PC-9 (cell line): ENCODE measurements around the gene HEBP1. TPM values are rescaled to one million over a fixed set of nuclear protein-coding genes. Genes with fewer than 3 reads are reported as not detected.

Experiments used
- BruUV-seq: library from RNA; stranded (reverse); fragments of 400-500 nt; replicated peaks from 2 replicates; lab custom pipeline; 2021; lab: Mats Ljungman, UMichigan
- CTCF ChIA-PET: fragments of 300-600 bp; sonication (Branson Sonifier 250); formaldehyde crosslinking; loops from one replicate; lab custom pipeline; 2022; ENCODE audit warnings: antibody characterized with exemption; lab: Charles Lee
- POLR2A ChIA-PET: fragments of 300-600 bp; sonication (Branson Sonifier 250); formaldehyde crosslinking; loops from one replicate; lab custom pipeline; 2022; ENCODE audit warnings: antibody characterized with exemption; ENCODE audit not compliant: unreplicated experiment; lab: Charles Lee
- DNase-seq, 2 experiments: peaks; one replicate each; pipeline versions ENCODE4 v3.0.0 to v3.0.0-alpha.2; 2015 to 2022; ENCODE audit warnings: mixed read lengths in 1 of 2
- H2AFZ ChIP-seq: fragments of 200-600 bp; sonication (generic); 2 replicates; pipeline ENCODE4 v1.8.1; 2017; ENCODE audit warnings: antibody characterized with exemption
- H3F3A ChIP-seq: fragments of 200-600 bp; sonication (generic); 2 replicates; pipeline ENCODE4 v1.8.1; 2017; ENCODE audit warnings: antibody characterized with exemption, mild to moderate bottlenecking, low read depth; ENCODE audit not compliant: insufficient read depth
- H3K27ac ChIP-seq: fragments of 200-600 bp; sonication (generic); 2 replicates; pipeline ENCODE4 v1.6.1; 2016; ENCODE audit warnings: mixed run types
- H3K27me3 ChIP-seq: fragments of 200-600 bp; sonication (generic); 2 replicates; pipeline ENCODE4 v1.6.1; 2016; ENCODE audit warnings: low read depth, mixed run types; ENCODE audit not compliant: insufficient read depth
- H3K36me3 ChIP-seq: fragments of 200-600 bp; sonication (generic); 2 replicates; pipeline ENCODE4 v1.6.1; 2016; ENCODE audit warnings: low read depth, mixed run types
- H3K4me1 ChIP-seq: fragments of 200-600 bp; sonication (generic); replicated peaks from 2 replicates; pipeline ENCODE4 v1.6.1; 2016; ENCODE audit warnings: mixed run types; ENCODE audit not compliant: insufficient read depth
- H3K4me2 ChIP-seq: fragments of 200-600 bp; sonication (generic); 2 replicates; pipeline ENCODE4 v1.6.1; 2017; ENCODE audit warnings: mixed run types
- H3K4me3 ChIP-seq: fragments of 200-600 bp; sonication (generic); 2 replicates; pipeline ENCODE4 v1.6.1; 2016; ENCODE audit warnings: mixed run types
- H3K79me2 ChIP-seq: fragments of 200-600 bp; sonication (generic); 2 replicates; pipeline ENCODE4 v1.6.1; 2017; ENCODE audit warnings: low read depth, mixed run types
- H3K9me2 ChIP-seq: fragments of 200-600 bp; sonication (generic); 2 replicates; pipeline ENCODE4 v1.8.1; 2017; ENCODE audit warnings: mild to moderate bottlenecking; ENCODE audit not compliant: insufficient read depth
- H3K9me3 ChIP-seq: fragments of 200-600 bp; sonication (generic); 2 replicates; pipeline ENCODE4 v1.8.1; 2016; ENCODE audit warnings: low read depth; ENCODE audit not compliant: insufficient read depth
- H4K20me1 ChIP-seq: fragments of 200-600 bp; sonication (generic); 2 replicates; pipeline ENCODE4 v1.8.1; 2017; ENCODE audit not compliant: insufficient read depth
- CTCF ChIP-seq: fragments of 200-600 bp; sonication (generic); conservative IDR thresholded peaks from 2 replicates; pipeline ENCODE4 v1.6.1; 2017; ENCODE audit warnings: mixed run types, antibody characterized with exemption, mild to moderate bottlenecking, moderate library complexity
- EZH2 ChIP-seq: fragments of 200-600 bp; sonication (generic); IDR thresholded peaks from 2 replicates; pipeline ENCODE4 v1.8.0; 2017; ENCODE audit warnings: antibody characterized with exemption, low read depth
- intact Hi-C: fragments of 100-400 bp; cut with micrococcal nuclease; formaldehyde crosslinking; loops from one replicate; pipeline ENCODE4 v1.10.0; 2022; ENCODE audit not compliant: unreplicated experiment
- total RNA-seq: library from RNA; stranded (reverse); gene quantifications from 2 replicates; pipeline ENCODE4 v1.2.3, GENCODE V29; 2021

The HEBP1 gene
- total RNA-seq, 1 experiment from 2014 or later, result 148 TPM

GRCh38 chr12:12946686-12947355, 53.2 kb downstream of the HEBP1 start:
- no peaks in the 10 kb centered on the region for H3F3A ChIP-seq
- ChIA-PET POLR2A (interaction anchor here (0.7 kb wide), 1 partner anchor 134 kb away, joined by 3 read pairs; the partner anchor contains the start of gene DDX47), CTCF (no interaction called here)
- no peak overlapping the region for H3K27ac ChIP-seq
- H4K20me1 ChIP-seq, result no peaks in the 10 kb centered on the region
- no peak for DNase-seq
- intact Hi-C loops, result no loop called here
- no peak overlapping the region for H3K4me2 ChIP-seq
- no peaks in the 10 kb centered on the region for H3K36me3 ChIP-seq
- no peaks in the 10 kb centered on the region for H3K79me2 ChIP-seq
- no peaks in the 10 kb centered on the region for H3K4me1 ChIP-seq
- no peak overlapping the region for H3K4me3 ChIP-seq
- H3K9me3 ChIP-seq, result no peaks in the 10 kb centered on the region
- no TSS peak for BruUV-seq
- no peaks in the 10 kb centered on the region for H3K9me2 ChIP-seq
- H3K27me3 ChIP-seq, result no peaks in the 10 kb centered on the region
- H2AFZ ChIP-seq, result no peak overlapping the region
- TF ChIP-seq CTCF (no peak), EZH2 (no peak)

- H3K4me1 ChIP-seq, result no peaks in the 10 kb centered on the region
- H3K4me3 ChIP-seq, result no peak overlapping the region
- no peaks in the 10 kb centered on the region for H3K36me3 ChIP-seq
- H3K9me3 ChIP-seq, result no peaks in the 10 kb centered on the region
- intact Hi-C loops, result no loop called here
- H3K27me3 ChIP-seq, result no peaks in the 10 kb centered on the region
- no peak overlapping the region for H2AFZ ChIP-seq
- BruUV-seq, result no TSS peak
- no peaks in the 10 kb centered on the region for H3K79me2 ChIP-seq
- no peaks in the 10 kb centered on the region for H3K9me2 ChIP-seq
- ChIA-PET POLR2A (no interaction called here), CTCF (no interaction called here)
- no peak for DNase-seq
- TF ChIP-seq EZH2, result no peak
- no peak for TF ChIP-seq CTCF
- H3F3A ChIP-seq, result no peaks in the 10 kb centered on the region
- H3K27ac ChIP-seq, result no peak overlapping the region
- H3K4me2 ChIP-seq, result no peak overlapping the region
- no peaks in the 10 kb centered on the region for H4K20me1 ChIP-seq
Observed at GRCh38 chr12:12945591-12945990, 54.5 kb downstream of the HEBP1 start.

- H3K36me3 ChIP-seq, result no peaks in the 10 kb centered on the region
- no peaks in the 10 kb centered on the region for H3F3A ChIP-seq
- DNase-seq, result no peak
- H3K79me2 ChIP-seq, result no peaks in the 10 kb centered on the region
- H3K4me2 ChIP-seq, result no peak overlapping the region
- no peaks in the 10 kb centered on the region for H4K20me1 ChIP-seq
- ChIA-PET POLR2A (interaction anchor here (0.5 to 0.6 kb wide), 2 partner anchors 24 to 253 kb away, joined by 4 to 6 read pairs; partner anchors contain the start of gene EMP1), CTCF (no interaction called here)
- no peaks in the 10 kb centered on the region for H3K9me3 ChIP-seq
- intact Hi-C loops, result no loop called here
- no peaks in the 10 kb centered on the region for H3K27me3 ChIP-seq
- no peak overlapping the region for H3K4me3 ChIP-seq
- no peak overlapping the region for H3K27ac ChIP-seq
- H3K9me2 ChIP-seq, result no peaks in the 10 kb centered on the region
- BruUV-seq, result no TSS peak
- no peak overlapping the region for H2AFZ ChIP-seq
- no peak for TF ChIP-seq CTCF
- TF ChIP-seq EZH2, result no peak
- H3K4me1 ChIP-seq, result no peaks in the 10 kb centered on the region
Observed at GRCh38 chr12:12943586-12944260, 56.3 kb downstream of the HEBP1 start.
